GM19372 (cell line): ENCODE results near the gene OGFOD3.
A peak's percentile ranks its signal among the peaks of the same experiment; 100 is the strongest.
"Not testable (repeated sequence)": the region's sequence is repeated elsewhere in the genome, so short reads cannot be mapped to it uniquely, and the experiment has no call there.

Source experiments
- ATAC-seq: cut with Tn5 transposase; IDR thresholded peaks from one replicate; pipeline ENCODE4 v1.9.1; 2021; ENCODE audit warnings: mild to moderate bottlenecking, low read depth, moderate library complexity; ENCODE audit not compliant: unreplicated experiment

Gene OGFOD3

DNA sequence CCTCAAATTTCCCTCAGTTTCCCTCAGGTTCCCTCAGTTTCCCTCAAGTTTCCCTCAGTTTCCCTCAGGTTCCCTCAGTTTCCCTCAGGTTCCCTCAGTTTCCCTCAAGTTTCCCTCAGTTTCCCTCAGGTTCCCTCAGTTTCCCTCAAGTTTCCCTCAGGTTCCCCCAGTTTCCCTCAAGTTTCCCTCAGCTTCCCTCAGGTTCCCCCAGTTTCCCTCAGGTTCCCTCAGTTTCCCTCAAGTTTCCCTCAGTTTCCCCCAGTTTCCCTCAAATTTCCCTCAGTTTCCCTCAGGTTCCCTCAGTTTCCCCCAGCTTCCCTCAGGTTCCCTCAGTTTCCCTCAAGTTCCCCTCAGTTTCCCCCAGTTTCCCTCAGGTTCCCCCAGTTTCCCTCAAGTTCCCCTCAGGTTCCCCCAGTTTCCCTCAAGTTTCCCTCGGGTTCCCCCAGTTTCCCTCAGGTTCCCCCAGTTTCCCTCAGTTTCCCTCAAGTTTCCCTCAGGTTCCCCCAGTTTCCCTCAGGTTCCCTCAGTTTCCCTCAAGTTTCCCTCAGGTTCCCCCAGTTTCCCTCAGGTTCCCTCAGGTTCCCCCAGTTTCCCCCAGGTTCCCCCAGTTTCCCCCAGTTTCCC is 58.8 kb downstream of the OGFOD3 start:
- not testable (repeated sequence) for ATAC-seq

DNA sequence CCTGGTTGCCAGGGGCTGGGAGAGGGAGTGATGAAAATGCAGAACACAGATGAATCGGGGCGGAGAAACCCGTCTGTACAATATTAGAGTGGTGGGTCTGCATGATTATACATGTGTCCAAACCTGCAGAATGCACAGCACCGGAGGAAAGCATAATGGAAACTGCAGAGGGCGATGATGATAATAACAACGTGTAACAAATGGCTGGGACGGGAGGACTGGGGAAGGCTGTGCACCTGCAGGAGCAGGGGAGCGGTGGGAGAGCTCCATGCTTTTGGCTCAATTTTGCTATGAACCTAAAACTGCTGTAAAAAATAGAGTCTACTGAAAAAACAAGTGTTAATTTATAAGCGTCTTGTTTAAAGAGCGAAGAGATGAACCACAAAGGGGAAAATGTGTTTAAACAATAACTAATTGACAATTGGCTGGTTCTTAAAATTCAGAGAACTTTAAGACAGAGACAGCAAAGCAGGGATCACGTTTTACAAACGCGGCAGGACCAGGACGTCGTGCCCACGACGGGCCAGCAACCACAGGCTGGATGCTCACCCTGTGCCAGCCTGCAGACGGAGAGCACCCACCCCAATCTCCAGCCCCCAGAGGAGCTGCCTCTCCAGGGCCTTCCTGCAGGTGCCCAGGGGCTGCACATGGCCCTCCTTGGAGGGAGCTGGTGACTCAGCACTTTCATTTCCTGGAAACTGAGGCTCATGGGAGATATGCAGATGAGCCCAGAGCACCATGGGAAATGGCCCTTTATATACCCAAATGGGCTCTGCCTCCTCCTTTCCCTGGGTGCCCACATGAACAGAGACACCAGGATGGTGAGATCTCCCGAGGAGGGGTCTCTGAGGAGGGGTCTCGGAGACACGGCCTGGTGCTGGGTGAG is 59.7 kb downstream of the OGFOD3 start, which contains the start of gene TEX19:
Gene TEX19 (plus strand): TSS at position 783 of the 886 bp plus-strand sequence. CDS start 2,904 bp downstream, outside the sequence.
- ATAC-seq, result no peak

DNA sequence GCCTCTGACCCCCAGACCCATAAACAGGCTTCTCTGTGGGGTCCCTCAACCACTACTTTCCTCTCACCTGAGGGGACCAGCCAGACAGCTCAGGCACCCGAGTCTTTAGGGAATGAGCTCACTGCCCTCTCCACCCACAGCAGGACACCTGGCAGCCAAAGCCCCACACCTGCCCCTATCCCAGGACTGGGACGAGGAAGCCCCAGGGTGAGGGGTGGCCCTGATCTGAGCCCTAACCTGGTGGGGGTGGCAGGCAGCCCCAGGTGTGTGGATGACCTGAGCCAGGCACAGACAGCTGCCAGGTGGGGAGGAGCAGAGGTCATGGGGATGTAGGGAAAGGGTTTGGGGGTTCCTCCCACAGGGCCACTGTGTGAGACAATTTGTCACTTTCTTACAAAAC is 61.0 kb downstream of the OGFOD3 start:
- no peak for ATAC-seq

DNA sequence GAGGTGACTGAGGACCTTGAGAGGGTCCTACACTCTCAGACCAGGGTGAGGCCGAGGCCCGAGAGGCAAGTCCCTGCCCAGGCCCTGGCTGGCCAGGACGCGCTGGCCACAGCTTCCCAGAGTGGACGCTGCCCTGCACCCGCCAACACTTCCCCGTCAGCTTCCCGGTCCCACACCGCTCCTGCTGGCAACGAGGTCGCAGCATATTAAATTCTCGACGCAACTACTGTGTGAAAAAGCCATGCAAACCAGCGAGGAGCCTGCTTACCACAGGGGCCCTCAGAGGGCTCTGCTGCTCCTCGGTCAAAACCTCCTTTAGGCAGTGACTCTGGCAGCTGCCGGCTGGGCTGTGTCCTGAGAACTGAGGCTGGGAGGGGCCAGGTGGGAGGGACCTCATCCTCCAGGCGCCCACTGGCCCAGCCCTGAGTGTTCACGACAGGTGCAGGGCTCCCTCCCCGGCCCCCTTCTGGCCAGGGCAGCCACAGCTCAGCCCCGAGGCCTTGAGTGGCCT is 61.5 kb downstream of the OGFOD3 start:
- ATAC-seq, result no peak

DNA sequence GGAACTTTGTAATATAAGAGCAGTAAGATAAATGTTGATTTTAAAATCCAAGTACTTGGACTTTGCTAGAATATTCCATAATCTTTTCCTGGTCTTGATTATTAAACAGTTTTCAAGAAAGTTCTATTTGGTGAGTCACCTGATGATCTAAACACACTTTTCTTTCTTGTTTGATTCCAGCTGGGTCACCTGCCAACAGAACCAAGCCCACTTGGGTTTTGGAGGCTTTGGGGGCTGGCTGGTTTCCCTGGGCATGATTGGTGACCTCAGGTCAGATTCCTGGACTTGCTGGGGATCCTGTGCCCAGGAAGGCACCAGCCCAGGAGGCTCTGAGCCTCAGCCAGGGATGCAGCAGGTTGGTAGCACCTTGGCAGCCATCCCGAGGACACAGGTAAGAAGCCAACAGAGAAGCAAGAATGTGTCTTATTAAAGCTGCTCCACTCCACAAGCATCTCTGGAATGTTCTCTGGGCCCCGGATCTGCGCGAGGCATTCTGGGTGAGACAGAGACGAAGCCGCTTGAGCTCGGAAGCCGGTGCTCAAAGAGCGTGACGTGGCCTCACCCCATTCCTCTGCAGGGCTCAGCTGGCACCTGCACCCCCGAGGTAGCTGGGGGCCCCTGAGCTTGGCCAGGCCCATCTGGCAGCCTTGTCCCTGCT is 62.5 kb downstream of the OGFOD3 start:
- no peak for ATAC-seq

DNA sequence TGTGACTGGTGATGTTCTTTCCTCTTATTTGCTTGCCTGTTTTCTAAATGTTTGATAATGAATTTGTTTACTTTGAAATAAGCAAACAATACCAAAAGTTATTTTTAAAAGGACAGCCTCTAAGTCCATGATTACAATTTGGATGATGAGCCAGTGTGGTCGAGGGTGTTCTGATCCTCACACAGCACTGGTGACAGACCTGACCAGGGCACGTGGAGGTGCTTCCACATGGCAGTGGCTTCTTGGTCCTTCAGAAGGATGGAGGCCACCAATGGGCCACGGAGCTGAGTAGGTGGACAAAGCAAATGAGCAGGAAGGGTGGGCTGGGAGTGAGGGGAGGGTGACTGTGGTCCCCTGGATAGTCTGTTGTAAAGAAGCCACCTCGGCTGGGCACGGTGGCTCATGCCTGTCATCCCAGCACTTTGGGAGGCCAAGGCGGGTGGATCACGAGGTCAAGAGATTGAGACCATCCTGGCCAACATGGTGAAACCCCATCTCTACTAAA is 63.5 kb downstream of the OGFOD3 start:
- ATAC-seq, result no peak

DNA sequence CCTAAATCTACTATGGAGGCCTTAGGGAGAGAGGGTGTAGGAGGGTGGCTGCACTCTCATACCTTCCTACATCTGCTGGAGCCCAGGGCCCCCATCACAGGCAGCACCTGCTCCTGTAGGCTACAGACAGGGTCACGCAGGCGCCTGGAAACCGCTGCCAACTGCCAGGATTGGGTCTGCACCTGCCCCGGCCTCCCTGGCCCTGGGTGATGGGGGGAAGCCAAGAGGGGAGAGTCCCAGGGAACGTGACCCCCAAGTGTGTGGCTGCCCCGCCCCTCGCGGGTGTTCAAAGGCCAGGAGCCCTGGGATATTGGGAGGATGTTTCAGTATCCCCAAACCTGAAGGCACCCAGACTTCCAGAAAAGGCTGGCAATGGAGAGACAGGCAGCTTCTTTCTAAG is 64.9 kb downstream of the OGFOD3 start:
- no peak for ATAC-seq

DNA sequence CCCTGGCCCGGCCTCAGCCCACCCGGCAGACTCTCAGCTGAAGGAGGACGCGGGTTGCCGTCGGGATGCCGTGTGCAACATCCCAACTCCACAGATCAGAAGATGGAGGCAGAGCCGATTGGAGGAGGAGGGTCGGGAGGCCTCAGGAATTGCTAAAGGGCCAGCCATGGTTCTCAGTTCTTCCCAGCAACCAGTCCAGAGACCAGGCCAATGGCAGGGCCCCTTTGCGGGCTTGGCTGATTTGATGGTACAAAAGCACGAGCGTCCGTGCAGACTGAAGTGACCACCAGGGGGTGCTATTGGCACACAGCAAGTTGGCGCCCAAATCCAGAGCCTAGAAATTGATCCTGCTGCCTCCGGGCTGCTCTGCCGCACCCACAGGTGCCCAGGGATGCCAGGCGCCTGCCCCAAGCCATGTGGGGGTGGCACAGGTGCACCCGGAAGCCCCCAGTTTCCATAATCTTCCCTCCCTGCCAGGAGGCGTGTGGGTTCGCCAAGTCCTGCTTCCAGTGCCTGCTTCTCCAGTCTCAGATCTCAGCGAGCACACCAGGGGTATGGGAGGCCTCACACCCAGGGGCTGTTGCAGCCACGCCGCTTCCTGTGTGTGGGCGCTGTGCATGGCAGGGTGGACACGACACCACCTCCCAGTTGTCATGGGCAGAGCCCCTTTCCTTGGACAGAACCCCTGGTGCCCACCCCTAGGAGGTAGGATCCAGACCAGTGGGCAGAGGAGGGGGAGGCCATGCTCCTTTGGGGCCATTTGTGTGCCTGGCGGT is 66.5 kb downstream of the OGFOD3 start:
- ATAC-seq, result peak; percentile 53

DNA sequence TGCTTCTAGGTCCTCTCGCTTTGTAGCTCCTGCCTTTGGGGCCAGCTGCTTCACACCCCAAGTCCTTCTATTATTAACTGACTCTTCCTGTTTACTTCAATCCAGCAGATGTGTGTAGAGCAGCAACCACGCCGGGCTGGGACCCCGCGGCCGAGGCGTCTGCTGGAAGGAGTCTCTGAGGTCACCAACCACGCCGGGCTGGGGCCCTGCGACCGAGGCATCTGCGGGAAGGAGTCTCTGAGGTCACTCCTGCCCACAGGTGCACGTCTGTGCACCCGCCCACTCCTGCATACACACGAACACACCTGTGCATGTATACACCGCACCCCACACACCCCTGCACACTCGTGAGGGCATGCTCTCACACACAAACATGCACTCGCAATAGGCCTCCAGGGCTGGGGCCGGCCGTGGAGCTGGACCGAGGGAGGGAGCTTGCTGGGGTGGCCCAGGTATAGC is 67.1 kb downstream of the OGFOD3 start:
- peak; percentile 67 for ATAC-seq

DNA sequence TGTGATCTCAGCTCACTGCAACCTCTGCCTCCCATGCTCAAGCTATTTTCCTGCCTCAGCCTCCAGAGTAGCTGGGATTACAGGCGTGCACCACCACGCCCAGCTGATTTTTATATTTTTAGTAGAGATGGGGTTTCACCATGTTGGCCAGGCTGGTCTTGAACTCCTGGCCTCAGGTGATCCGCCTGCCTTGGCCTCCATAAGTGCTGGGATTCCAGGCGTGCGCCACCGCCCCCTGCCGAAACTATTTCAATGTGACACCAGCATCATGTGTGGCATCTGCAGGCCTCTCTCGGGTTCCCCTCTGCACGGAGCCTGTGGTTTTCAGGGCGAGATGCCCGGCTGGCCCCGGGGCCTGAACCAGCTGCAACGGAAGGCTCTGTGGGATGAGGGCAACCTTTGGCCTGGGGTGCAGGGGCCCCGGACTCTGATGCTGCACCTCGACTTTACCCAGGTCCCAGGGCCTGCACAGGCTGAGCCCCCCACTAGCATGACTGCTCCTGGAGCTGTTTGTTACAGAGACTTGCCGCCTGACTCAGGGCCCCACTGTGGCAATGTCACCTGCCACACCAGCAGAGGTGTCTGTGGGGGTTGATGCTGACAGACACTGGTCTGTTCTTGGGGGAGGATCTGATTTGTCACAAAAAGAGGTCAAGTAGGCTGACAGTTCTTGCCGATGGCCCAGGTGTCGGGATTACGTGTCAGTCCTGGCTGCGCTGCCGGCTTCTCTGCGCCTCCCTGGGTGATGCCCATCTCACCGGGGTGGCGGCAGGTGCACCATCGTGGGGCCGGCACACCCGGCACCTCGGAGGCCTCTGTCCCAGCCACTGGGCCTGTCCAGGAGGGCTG is 68.0 kb downstream of the OGFOD3 start:
- ATAC-seq, result no peak

DNA sequence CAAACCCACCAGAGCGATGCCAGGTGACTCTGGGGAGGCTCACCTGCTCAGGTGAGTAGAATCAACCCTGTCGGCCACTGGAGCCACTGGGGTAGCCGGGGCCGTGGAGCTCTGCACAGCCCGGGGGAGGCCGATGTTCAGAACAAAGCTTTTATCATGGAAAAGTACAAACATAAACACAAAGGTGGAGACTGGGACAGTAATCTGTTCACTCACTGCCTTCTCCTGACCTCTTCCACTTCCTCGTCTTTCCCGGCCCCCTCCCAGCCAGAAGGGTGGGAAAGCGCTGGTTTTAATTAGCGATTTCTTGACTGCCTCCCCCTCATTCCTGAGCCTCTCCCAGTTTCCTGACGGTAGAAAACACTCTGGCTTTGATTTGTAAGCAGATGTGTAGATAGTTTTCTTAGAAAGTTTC is 69.1 kb downstream of the OGFOD3 start:
- ATAC-seq, result no peak

DNA sequence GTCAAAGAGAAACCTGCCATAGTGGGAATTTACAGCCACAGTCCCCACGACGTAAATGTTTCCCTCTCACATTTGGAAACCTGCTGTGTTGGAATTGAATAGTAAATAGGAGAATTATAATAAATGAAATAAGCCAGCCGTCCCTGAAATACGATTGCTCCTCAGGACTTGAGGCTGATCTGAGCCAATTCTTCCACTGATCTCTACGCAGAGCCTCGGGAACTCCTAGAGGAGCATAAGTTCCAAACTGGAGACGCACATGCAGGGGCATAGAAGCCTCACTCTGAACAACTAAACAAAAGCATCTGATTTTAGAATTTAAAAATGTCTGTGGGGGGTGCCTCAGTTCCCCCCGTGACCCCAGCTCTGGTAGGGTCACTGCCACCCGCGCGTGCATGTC is 69.5 kb downstream of the OGFOD3 start:
- no peak for ATAC-seq

DNA sequence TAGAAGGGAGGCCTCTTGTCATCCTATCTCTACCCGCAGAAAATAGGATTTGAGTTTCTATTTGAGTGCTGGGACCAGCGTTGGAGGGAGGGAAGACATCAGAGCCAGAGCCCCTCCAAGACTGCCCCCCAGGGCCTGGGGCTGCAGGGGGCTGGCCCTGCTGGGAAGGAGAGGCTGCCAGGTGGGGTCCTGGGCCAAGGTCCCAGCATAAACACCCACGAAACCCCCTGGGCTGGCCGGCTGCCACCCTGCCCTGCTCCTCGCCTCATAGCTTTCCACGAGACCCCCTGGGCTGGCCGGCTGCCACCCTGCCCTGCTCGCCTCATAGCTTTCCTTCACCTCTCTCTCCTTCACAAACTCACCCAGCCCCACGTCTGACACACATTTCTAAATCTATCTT is 70.0 kb downstream of the OGFOD3 start:
- ATAC-seq, result no peak

DNA sequence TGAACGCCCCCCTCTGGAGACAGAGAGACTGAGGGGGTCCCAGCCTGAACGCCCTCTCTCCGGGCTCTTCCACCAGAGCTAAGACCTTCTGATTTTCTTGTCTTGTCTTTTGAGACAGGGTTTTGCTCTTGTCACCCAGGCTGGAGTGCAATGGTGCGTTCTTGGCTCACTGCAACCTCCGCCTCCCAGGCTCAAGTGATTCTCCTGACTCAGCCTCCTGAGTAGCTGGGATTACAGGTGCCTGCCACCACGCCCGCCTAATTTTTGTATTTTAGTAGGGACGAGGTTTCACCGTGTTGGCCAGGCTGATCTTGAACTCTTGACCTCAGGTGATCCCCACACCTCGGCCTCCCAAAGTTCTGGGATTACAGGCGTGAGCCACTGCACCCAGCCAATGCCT is 70.4 kb downstream of the OGFOD3 start:
- ATAC-seq, result not testable (repeated sequence)

DNA sequence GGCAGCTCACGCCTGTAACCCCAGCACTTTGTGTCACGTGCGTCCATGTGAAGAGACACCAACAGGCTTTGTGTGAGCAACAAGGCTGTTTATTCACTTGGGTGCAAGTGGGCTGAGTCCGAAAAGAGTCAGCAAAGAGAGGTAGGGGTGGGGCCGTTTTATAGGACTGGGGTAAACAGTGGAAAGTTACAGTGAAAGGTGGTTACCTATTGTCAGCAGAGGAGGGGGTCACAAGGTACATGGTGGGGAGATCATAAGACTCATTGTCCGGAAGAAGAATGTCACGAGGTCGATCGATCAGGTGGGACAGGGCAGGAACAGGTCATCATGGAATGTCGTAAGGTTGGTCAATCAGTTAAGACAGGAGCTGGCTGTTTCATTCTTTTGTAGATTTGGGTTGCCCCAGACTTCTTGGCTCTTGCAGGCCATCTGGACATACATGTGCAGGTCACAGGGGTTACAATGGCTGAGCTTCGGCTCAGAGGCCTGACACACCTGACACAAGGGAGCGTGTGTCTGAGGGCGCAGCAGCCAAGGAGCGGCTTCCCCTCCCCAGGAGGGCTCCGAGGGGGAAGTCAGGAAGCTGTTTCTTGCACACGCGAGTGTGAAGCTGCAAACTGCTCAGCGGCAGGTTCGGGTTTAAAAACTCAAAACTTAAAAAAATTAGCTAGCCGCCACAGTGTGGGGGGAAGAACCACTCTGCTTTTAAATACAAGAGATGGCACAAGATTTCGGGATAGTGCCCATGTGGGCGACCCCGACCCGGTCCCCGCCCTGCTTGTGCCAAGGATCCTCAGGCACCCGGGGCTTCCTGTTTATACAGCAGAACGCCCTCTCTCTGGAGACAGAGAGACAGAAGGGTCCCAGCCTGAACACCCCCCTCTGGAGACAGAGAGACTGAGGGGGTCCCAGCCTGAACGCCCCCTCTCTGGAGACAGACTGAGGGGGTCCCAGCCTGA is 71.8 kb downstream of the OGFOD3 start:
- no peak for ATAC-seq

DNA sequence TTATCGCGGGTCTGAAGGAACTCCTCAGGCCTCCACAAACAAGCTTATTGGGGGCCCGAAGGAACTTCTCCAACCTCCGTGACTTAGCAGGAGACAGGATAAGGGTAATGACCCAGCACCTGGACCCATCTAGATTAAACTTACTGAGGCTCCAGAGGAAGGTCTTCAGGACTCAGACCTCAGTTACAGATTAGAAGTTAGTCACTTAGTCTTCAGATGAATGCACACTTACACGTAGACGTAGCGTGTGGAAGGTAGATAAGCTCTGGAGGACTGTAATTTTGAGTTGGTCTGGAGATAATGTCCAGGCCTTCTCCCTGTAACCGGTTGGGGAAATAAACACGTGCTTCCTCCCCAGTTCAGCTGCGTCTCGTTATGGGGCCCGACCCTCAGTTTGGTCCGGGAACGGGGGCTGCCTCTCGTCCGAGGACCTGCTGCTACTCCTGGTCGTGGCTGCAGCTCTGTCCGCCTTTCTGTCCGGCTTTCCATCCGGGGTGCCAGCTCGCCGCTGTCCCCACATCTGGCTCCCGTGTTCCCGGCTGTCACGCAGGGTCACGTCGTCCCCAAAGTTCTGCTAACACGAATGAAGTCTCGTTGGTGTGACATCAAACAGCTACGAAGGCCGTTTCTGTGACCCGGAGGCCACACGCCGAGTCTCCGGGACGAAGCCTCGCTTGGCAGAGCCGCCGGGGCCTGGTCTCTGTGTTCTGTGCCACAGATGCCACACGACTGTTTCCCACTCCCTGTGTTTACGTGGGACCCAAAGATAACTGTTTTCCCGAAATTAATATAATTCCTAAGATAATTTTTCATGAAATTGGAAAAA is 73.0 kb downstream of the OGFOD3 start:
- no peak for ATAC-seq
